ENCODE measurements around the gene DNHD1. TPM values are rescaled to one million over a fixed set of nuclear protein-coding genes. Genes with fewer than 3 reads are reported as not detected.

DNHD1 gene
- total RNA-seq, 1 experiment from 2014 or later: 10.6 TPM

Other genes starting within 250 kb of the DNHD1 start
- not detected for gene CCKBR, start 237.4 kb upstream of the DNHD1 start, total RNA-seq (2021; ENCODE audit: unreplicated experiment)
- gene CAVIN3, start 176.8 kb upstream of the DNHD1 start, total RNA-seq (2021; ENCODE audit: unreplicated experiment): 31.1 TPM
- gene SMPD1, start 106.8 kb upstream of the DNHD1 start, total RNA-seq (2021; ENCODE audit: unreplicated experiment): 20.0 TPM
- gene APBB1, start 78.2 kb upstream of the DNHD1 start, total RNA-seq (2021; ENCODE audit: unreplicated experiment): 9.6 TPM
- 1.0 TPM for gene HPX, start 56.3 kb upstream of the DNHD1 start, total RNA-seq (2021; ENCODE audit: unreplicated experiment)
- 35.4 TPM for gene TRIM3, start 23.3 kb upstream of the DNHD1 start, total RNA-seq (2021; ENCODE audit: unreplicated experiment)
- 116 TPM for gene ARFIP2, start 15.9 kb upstream of the DNHD1 start, total RNA-seq (2021; ENCODE audit: unreplicated experiment)
- 63.8 TPM for gene TIMM10B, start 15.8 kb upstream of the DNHD1 start, total RNA-seq (2021; ENCODE audit: unreplicated experiment)
- 23.1 TPM for gene RRP8, start 106.3 kb downstream of the DNHD1 start, total RNA-seq (2021; ENCODE audit: unreplicated experiment)
- gene ILK, start 106.5 kb downstream of the DNHD1 start, total RNA-seq (2021; ENCODE audit: unreplicated experiment): 204 TPM
- gene TAF10, start 114.9 kb downstream of the DNHD1 start, total RNA-seq (2021; ENCODE audit: unreplicated experiment): 387 TPM
- 200 TPM for gene TPP1, start 122.1 kb downstream of the DNHD1 start, total RNA-seq (2021; ENCODE audit: unreplicated experiment)
- gene DCHS1, start 158.5 kb downstream of the DNHD1 start, total RNA-seq (2021; ENCODE audit: unreplicated experiment): 2.2 TPM
- gene MRPL17, start 186.1 kb downstream of the DNHD1 start, total RNA-seq (2021; ENCODE audit: unreplicated experiment): 115 TPM

Data from Panc1 (cell line).